ENCODE results near the gene FSIP1.

DNA sequence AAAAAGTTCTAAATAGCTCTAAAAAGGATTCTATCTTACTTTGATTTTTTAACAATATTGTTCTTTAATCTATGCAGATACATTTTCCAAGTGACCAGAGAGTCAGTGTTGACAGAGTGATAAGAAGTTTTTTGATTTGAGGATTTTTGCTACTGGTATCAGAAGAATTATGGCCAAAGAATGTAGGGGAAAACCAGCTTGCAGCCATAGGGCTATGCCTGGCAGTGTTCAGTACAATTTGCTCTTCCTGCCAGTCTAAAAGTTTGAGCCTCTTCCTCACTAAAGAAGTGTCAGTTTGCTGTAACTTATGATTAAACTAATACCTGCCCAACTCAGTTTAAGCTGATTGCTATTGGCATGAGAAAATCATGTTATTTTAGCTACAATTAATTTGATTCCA, 35.3 kb upstream of the FSIP1 start:
- TF ChIP-seq, protein P1, sequence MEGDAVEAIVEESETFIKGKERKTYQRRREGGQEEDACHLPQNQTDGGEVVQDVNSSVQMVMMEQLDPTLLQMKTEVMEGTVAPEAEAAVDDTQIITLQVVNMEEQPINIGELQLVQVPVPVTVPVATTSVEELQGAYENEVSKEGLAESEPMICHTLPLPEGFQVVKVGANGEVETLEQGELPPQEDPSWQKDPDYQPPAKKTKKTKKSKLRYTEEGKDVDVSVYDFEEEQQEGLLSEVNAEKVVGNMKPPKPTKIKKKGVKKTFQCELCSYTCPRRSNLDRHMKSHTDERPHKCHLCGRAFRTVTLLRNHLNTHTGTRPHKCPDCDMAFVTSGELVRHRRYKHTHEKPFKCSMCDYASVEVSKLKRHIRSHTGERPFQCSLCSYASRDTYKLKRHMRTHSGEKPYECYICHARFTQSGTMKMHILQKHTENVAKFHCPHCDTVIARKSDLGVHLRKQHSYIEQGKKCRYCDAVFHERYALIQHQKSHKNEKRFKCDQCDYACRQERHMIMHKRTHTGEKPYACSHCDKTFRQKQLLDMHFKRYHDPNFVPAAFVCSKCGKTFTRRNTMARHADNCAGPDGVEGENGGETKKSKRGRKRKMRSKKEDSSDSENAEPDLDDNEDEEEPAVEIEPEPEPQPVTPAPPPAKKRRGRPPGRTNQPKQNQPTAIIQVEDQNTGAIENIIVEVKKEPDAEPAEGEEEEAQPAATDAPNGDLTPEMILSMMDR (IDR thresholded peaks at IDR 0.05), result no peak
- no peak for TF ChIP-seq POLR2A (IDR thresholded peaks at IDR 0.05)
